GM23338 (cell line): ENCODE measurements around the gene MYO18B. TPM values are rescaled to one million over a fixed set of nuclear protein-coding genes. Genes with fewer than 3 reads are reported as not detected.

Experiments used
- ATAC-seq: fragments of 200-7000 bp; cut with Tn5 transposase; 3 replicates; pipeline ENCODE4 v1.9.1; 2020
- DNase-seq: peaks from one replicate; pipeline ENCODE4 v3.0.0-alpha.2; 2015; ENCODE audit warnings: low spot score
- H2AFZ ChIP-seq: fragments of 200-600 bp; sonication (generic); 2 replicates; pipeline ENCODE4 v1.8.0; 2016; ENCODE audit warnings: antibody characterized with exemption, mild to moderate bottlenecking, moderate library complexity
- H3F3A ChIP-seq: fragments of 200-600 bp; sonication (generic); replicated peaks from 2 replicates; pipeline ENCODE4 v1.8.0; 2017; ENCODE audit warnings: antibody characterized with exemption, mixed run types, low read depth
- H3K27ac ChIP-seq: fragments of 200-600 bp; sonication (generic); 2 replicates; pipeline ENCODE4 v1.6.1; 2016; ENCODE audit warnings: low read depth
- H3K27me3 ChIP-seq: fragments of 200-600 bp; sonication (generic); 2 replicates; pipeline ENCODE4 v1.8.0; 2016; ENCODE audit warnings: mild to moderate bottlenecking, mixed run types, moderate library complexity; ENCODE audit not compliant: insufficient read depth
- H3K36me3 ChIP-seq: fragments of 200-600 bp; sonication (generic); 2 replicates; pipeline ENCODE4 v1.8.0; 2016; ENCODE audit warnings: mild to moderate bottlenecking; ENCODE audit not compliant: insufficient read depth
- H3K4me1 ChIP-seq: fragments of 200-600 bp; sonication (generic); 2 replicates; pipeline ENCODE4 v1.8.0; 2016; ENCODE audit warnings: mild to moderate bottlenecking, moderate library complexity; ENCODE audit not compliant: insufficient read depth
- H3K4me2 ChIP-seq: fragments of 200-600 bp; sonication (generic); 2 replicates; pipeline ENCODE4 v1.7.1; 2017; ENCODE audit warnings: mixed run types
- H3K4me3 ChIP-seq: fragments of 200-600 bp; sonication (generic); 2 replicates; pipeline ENCODE4 v1.6.1; 2016; ENCODE audit warnings: mixed run types
- H3K79me2 ChIP-seq: fragments of 200-600 bp; sonication (generic); replicated peaks from 2 replicates; pipeline ENCODE4 v1.8.0; 2017; ENCODE audit warnings: mild to moderate bottlenecking; ENCODE audit not compliant: insufficient read depth
- H3K9me2 ChIP-seq: fragments of 200-600 bp; sonication (generic); 2 replicates; pipeline ENCODE4 v1.8.0; 2017; ENCODE audit not compliant: insufficient read depth
- H4K20me1 ChIP-seq: fragments of 200-600 bp; sonication (generic); replicated peaks from 2 replicates; pipeline ENCODE4 v1.8.0; 2017; ENCODE audit warnings: mild to moderate bottlenecking; ENCODE audit not compliant: insufficient read depth
- H3K27ac Mint-ChIP-seq: 2 replicates; pipeline ENCODE4 v1.8.0; 2020; ENCODE audit warnings: inconsistent platforms, mild to moderate bottlenecking, moderate library complexity, mixed read lengths
- H3K27me3 Mint-ChIP-seq: 3 replicates; pipeline ENCODE4 v1.8.0; 2022; ENCODE audit warnings: low read depth, mild to moderate bottlenecking, moderate library complexity, mixed read lengths, inconsistent platforms; ENCODE audit not compliant: insufficient read depth, poor library complexity
- H3K36me3 Mint-ChIP-seq: 3 replicates; pipeline ENCODE4 v1.8.0; 2021; ENCODE audit warnings: low read depth, mild to moderate bottlenecking, inconsistent platforms, moderate library complexity, mixed read lengths
- H3K4me1 Mint-ChIP-seq: 3 replicates; pipeline ENCODE4 v1.8.0; 2020; ENCODE audit warnings: mild to moderate bottlenecking, inconsistent platforms, mixed read lengths
- H3K4me3 Mint-ChIP-seq: 3 replicates; pipeline ENCODE4 v1.8.0; 2021; ENCODE audit warnings: moderate library complexity, mild to moderate bottlenecking, inconsistent platforms, mixed read lengths
- H3K9me3 Mint-ChIP-seq: 3 replicates; pipeline ENCODE4 v1.8.0; 2020; ENCODE audit warnings: moderate library complexity, mild to moderate bottlenecking, inconsistent platforms, mixed read lengths
- CREB1 ChIP-seq: fragments of 250-450 bp; sonication (Bioruptor Pico); IDR thresholded peaks from 2 replicates; pipeline ENCODE4 v1.5.0; 2020; ENCODE audit warnings: low read depth, mild to moderate bottlenecking, moderate library complexity
- CTCF ChIP-seq, 2 experiments: fragments of 200-600 bp in 1 of 2; sonication (generic) in 1 of 2; conservative IDR thresholded peaks; 2 replicates each; pipeline versions ENCODE4 v1.5.1 to v1.6.1; 2016 to 2017; ENCODE audit warnings: antibody characterized with exemption in 2 of 2, low read depth in 2 of 2, mild to moderate bottlenecking in 2 of 2, moderate library complexity in 1 of 2
- EZH2 ChIP-seq: fragments of 200-600 bp; sonication (generic); IDR thresholded peaks from one replicate; pipeline ENCODE4 v1.8.0; 2017; ENCODE audit warnings: antibody characterized with exemption, mild to moderate bottlenecking, low read depth; ENCODE audit not compliant: unreplicated experiment
- JUNB ChIP-seq: IDR thresholded peaks from one replicate; pipeline ENCODE4 v1.6.1; 2016; ENCODE audit warnings: antibody characterized with exemption; ENCODE audit not compliant: unreplicated experiment
- NANOG ChIP-seq: IDR thresholded peaks from 2 replicates; pipeline ENCODE4 v1.6.1; 2016; ENCODE audit warnings: antibody characterized with exemption, borderline replicate concordance
- POLR2AphosphoS5 ChIP-seq: IDR thresholded peaks from 2 replicates; pipeline ENCODE4 v1.6.1; 2016; ENCODE audit warnings: antibody characterized with exemption, low read depth
- REST ChIP-seq: IDR thresholded peaks from one replicate; pipeline ENCODE4 v1.6.1; 2018; ENCODE audit warnings: antibody characterized with exemption; ENCODE audit not compliant: unreplicated experiment
- STAT1 ChIP-seq: IDR thresholded peaks from one replicate; pipeline ENCODE4 v1.6.1; 2016; ENCODE audit warnings: antibody characterized with exemption; ENCODE audit not compliant: unreplicated experiment
- ZNF114 ChIP-seq: fragments of 250-450 bp; sonication (Bioruptor Pico); IDR thresholded peaks from 2 replicates; pipeline ENCODE4 v1.5.0; 2020; ENCODE audit warnings: mild to moderate bottlenecking, moderate library complexity
- ZNF331 ChIP-seq: fragments of 250-450 bp; sonication (Bioruptor Pico); IDR thresholded peaks from 2 replicates; pipeline ENCODE4 v1.5.0; 2020; ENCODE audit warnings: low read depth, mild to moderate bottlenecking, moderate library complexity
- ZNF462 ChIP-seq: fragments of 250-450 bp; sonication (Bioruptor Pico); IDR thresholded peaks from 2 replicates; pipeline ENCODE4 v1.5.0; 2020; ENCODE audit warnings: mild to moderate bottlenecking, moderate library complexity
- polyA plus RNA-seq: library from polyadenylated mRNA; unstranded; fragments of >200 nt; fragmentation: Nextera tagmentation; extraction: Ambion mirVana; gene quantifications from 2 replicates; pipeline ENCODE4 v1.2.1, GENCODE V29; 2016
- total RNA-seq: library from RNA; depleted of rRNA; stranded (reverse); fragments of >200 nt; shearing (Covaris generic); gene quantifications from 2 replicates; pipeline ENCODE4 v1.2.3, GENCODE V29; 2014

MYO18B gene
- total and polyA plus RNA-seq, 2 experiments from 2014 or later = 0.36 to 0.45 TPM

DNA sequence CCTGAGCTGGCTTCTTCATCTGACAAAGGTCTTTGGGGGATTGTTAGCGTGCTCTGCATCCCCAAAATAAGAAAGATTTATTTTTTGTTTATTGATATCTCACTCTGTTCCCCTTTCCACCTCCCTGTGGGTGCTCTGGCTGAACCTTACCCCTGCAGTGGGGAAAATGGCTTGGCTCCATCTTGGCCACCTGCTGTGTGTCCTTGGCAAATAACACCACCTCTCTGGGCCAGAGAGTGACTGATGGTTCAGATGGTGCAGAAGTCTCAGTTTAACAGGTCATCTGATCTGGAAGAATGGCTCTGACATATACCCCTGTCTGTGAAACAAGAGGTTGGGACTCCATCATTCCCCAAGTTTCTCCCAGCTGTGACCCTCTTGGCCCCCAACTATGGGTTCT is 157.6 kb downstream of the MYO18B start:
- DNase-seq (no peak), ATAC-seq (no peak)
- no peak overlapping the region for H3K27ac ChIP-seq
- no peak overlapping the region for H3K4me3 Mint-ChIP-seq
- H3K79me2 ChIP-seq = no peaks in the 10 kb centered on the region
- no peaks in the 10 kb centered on the region for H3K36me3 Mint-ChIP-seq
- H3K4me1 Mint-ChIP-seq = peaks cover 9% of the 10 kb centered on the region
- H3K4me2 ChIP-seq = no peak overlapping the region
- no peak overlapping the region for H3K4me3 ChIP-seq
- peaks cover 4% of the 10 kb centered on the region for H3K27me3 Mint-ChIP-seq
- H4K20me1 ChIP-seq = no peaks in the 10 kb centered on the region
- H3K9me3 Mint-ChIP-seq = no peaks in the 10 kb centered on the region
- H3K4me1 ChIP-seq = no peaks in the 10 kb centered on the region; the same call in none of the 2 replicates
- no peak for TF ChIP-seq ZNF114 (CRISPR knock-in tag)
- no peak overlapping the region for H3K27ac Mint-ChIP-seq
- no peaks in the 10 kb centered on the region; the same call in 1 of the 2 replicates for H3K9me2 ChIP-seq
- 0 out of 2 replicates have a peak, but pooled peaks cover under 1% of the 10 kb centered on the region for H3K27me3 ChIP-seq
- no peaks in the 10 kb centered on the region for H3F3A ChIP-seq
- no peaks in the 10 kb centered on the region for H3K36me3 ChIP-seq
- no peak overlapping the region for H2AFZ ChIP-seq

DNA sequence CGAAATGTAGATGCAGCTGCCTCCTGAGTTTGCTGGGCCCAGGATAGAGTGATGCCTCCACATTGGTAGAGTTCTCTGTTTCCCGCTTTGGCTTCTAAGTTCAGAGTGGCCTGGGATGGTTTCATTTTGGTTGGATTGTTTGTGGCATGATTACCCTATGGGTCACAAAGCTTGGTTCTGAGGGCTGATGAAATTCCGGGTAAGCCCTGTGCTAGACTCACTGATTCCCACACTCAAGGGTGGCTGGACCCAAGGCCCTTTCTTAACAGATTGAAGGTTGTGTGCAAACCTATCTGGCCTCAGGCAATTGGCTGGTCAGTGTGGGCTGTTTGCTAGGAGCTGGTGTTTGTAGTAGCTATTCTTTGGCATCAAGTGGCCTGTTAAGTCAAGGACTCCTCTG is 158.4 kb downstream of the MYO18B start:
- no peaks in the 10 kb centered on the region for H3K27me3 ChIP-seq
- H3K27ac Mint-ChIP-seq = no peak overlapping the region
- no peak for TF ChIP-seq EZH2
- TF ChIP-seq POLR2AphosphoS5 = no peak
- TF ChIP-seq ZNF114 (CRISPR knock-in tag) = no peak
- TF ChIP-seq REST = no peak
- no peak for TF ChIP-seq CTCF (conservative IDR thresholded peaks at IDR 0.05; ENCODE audit: low read depth in 2 of 2)
- TF ChIP-seq STAT1 = no peak
- no peak for TF ChIP-seq NANOG
- no peak for TF ChIP-seq JUNB
- TF ChIP-seq ZNF331 = no peak
- no peak for TF ChIP-seq ZNF462
- no peak for TF ChIP-seq CREB1 (CRISPR knock-in tag)

More for the DNA sequence above, 158.4 kb downstream of the MYO18B start:
- ATAC-seq (no peak), DNase-seq (no peak)
- Mint-ChIP-seq H3K27me3 (peaks cover 4% of the 10 kb centered on the region), H3K4me1 (peaks cover 9% of the 10 kb centered on the region), H3K36me3 (no peaks in the 10 kb centered on the region), H3K4me3 (no peak overlapping the region), H3K9me3 (no peaks in the 10 kb centered on the region)
- Histone ChIP-seq H3K4me2 (no peak overlapping the region), H3K4me1 (no peaks in the 10 kb centered on the region; the same call in none of the 2 replicates), H2AFZ (no peak overlapping the region), H3K9me2 (no peaks in the 10 kb centered on the region; the same call in 1 of the 2 replicates), H3F3A (no peaks in the 10 kb centered on the region), H4K20me1 (no peaks in the 10 kb centered on the region), H3K27ac (no peak overlapping the region), H3K4me3 (no peak overlapping the region), H3K79me2 (no peaks in the 10 kb centered on the region), H3K36me3 (no peaks in the 10 kb centered on the region)
